CD14-positive monocyte (primary cell): ENCODE data around the gene EPHA8. TPM values are rescaled to one million over a fixed set of nuclear protein-coding genes. Genes with fewer than 3 reads are reported as not detected.

ENCODE experiments used
- DNase-seq, 3 donors: peaks; one replicate each; pipeline ENCODE4 v3.0.0-alpha.2; 2011 to 2022
- H2AFZ ChIP-seq: 2 replicates; pipeline ENCODE4 v1.6.0; 2012; ENCODE audit warnings: mild to moderate bottlenecking, low read depth, low read length, inconsistent platforms; ENCODE audit not compliant: insufficient read depth, poor library complexity, severe bottlenecking
- H3K27ac ChIP-seq, 2 donors: 1 replicate in 1 of 2; 2 replicates in 1 of 2; pipeline ENCODE4 v1.5.1; 2012 to 2013; ENCODE audit warnings: low read length in 2 of 2, control low read depth in 1 of 2, inconsistent platforms in 1 of 2, low read depth in 1 of 2, mild to moderate bottlenecking in 1 of 2
- H3K27me3 ChIP-seq, 2 donors: one replicate each; pipeline versions ENCODE4 v1.6.0 to v1.6.1; 2011 to 2013; ENCODE audit warnings: low read length in 2 of 2; ENCODE audit not compliant: control insufficient read depth in 2 of 2, insufficient read depth in 2 of 2
- H3K36me3 ChIP-seq, 2 donors: replicated peaks in 1 of 2; 1 replicate in 1 of 2; 2 replicates in 1 of 2; pipeline versions ENCODE4 v1.5.1 to v1.6.1; 2012 to 2013; ENCODE audit warnings: low read length in 2 of 2, control low read depth in 1 of 2, inconsistent platforms in 1 of 2, mild to moderate bottlenecking in 1 of 2; ENCODE audit not compliant: insufficient read depth in 2 of 2, control insufficient read depth in 1 of 2
- H3K4me1 ChIP-seq, 2 donors: 1 replicate in 1 of 2; 2 replicates in 1 of 2; pipeline versions ENCODE4 v1.5.1 to v1.6.1; 2012 to 2013; ENCODE audit warnings: low read length in 2 of 2, control low read depth in 1 of 2, inconsistent platforms in 1 of 2, mild to moderate bottlenecking in 1 of 2, moderate library complexity in 1 of 2; ENCODE audit not compliant: insufficient read depth in 2 of 2, control insufficient read depth in 1 of 2
- H3K4me2 ChIP-seq: replicated peaks from 2 replicates; pipeline ENCODE3; 2012; ENCODE audit warnings: low read length, moderate library complexity, mild to moderate bottlenecking; ENCODE audit not compliant: poor library complexity, severe bottlenecking; ENCODE audit errors: extremely low read depth
- H3K4me3 ChIP-seq, 3 experiments: fragments of 200-600 bp in 1 of 3; sonication (generic) in 1 of 3; replicated peaks in 1 of 3; 1 replicate in 2 of 3; 2 replicates in 1 of 3; pipeline ENCODE4 v1.5.1; 2011 to 2013; ENCODE audit warnings: low read length in 3 of 3, mild to moderate bottlenecking in 3 of 3, control low read depth in 2 of 3, low read depth in 2 of 3, inconsistent platforms in 1 of 3, moderate library complexity in 1 of 3
- H3K79me2 ChIP-seq: 2 replicates; pipeline ENCODE4 v1.6.0; 2012; ENCODE audit warnings: mild to moderate bottlenecking, control low read depth, inconsistent platforms, low read length, moderate library complexity; ENCODE audit not compliant: insufficient read depth
- H3K9ac ChIP-seq: 2 replicates; pipeline ENCODE4 v1.6.0; 2017; ENCODE audit warnings: low read length, mild to moderate bottlenecking; ENCODE audit not compliant: insufficient read depth, poor library complexity, severe bottlenecking
- H3K9me3 ChIP-seq, 2 donors: replicated peaks in 1 of 2; 1 replicate in 1 of 2; 2 replicates in 1 of 2; pipeline versions ENCODE4 v1.5.1 to v1.6.1; 2012 to 2013; ENCODE audit warnings: low read length in 2 of 2, control low read depth in 1 of 2; ENCODE audit not compliant: control insufficient read depth in 1 of 2, insufficient read depth in 1 of 2
- H4K20me1 ChIP-seq: 2 replicates; pipeline ENCODE4 v1.6.0; 2012; ENCODE audit warnings: mild to moderate bottlenecking, low read length, control low read depth, moderate library complexity; ENCODE audit not compliant: insufficient read depth
- H3K27ac Mint-ChIP-seq, 7 donors: one replicate each; pipeline ENCODE4 v1.8.0; 2020; ENCODE audit warnings: mild to moderate bottlenecking in 7 of 7, mixed read lengths in 7 of 7, moderate library complexity in 6 of 7, inconsistent platforms in 2 of 7
- H3K27me3 Mint-ChIP-seq, 3 donors: one replicate each; pipeline ENCODE4 v1.8.0; 2021 to 2022; ENCODE audit warnings: low read depth in 3 of 3, mild to moderate bottlenecking in 3 of 3, mixed read lengths in 3 of 3, moderate library complexity in 3 of 3, inconsistent platforms in 1 of 3
- H3K36me3 Mint-ChIP-seq, 2 donors: one replicate each; pipeline ENCODE4 v1.8.0; 2020; ENCODE audit warnings: mixed read lengths in 2 of 2, inconsistent platforms in 1 of 2, mild to moderate bottlenecking in 1 of 2
- H3K4me1 Mint-ChIP-seq: one replicate; pipeline ENCODE4 v1.8.0; 2020; ENCODE audit warnings: mild to moderate bottlenecking, mixed read lengths
- H3K4me3 Mint-ChIP-seq, 2 donors: one replicate each; pipeline ENCODE4 v1.8.0; 2020; ENCODE audit warnings: mild to moderate bottlenecking in 2 of 2, mixed read lengths in 2 of 2, moderate library complexity in 1 of 2
- H3K9me3 Mint-ChIP-seq, 7 donors: one replicate each; pipeline ENCODE4 v1.8.0; 2020 to 2022; ENCODE audit warnings: mixed read lengths in 7 of 7, mild to moderate bottlenecking in 6 of 7, moderate library complexity in 6 of 7, inconsistent platforms in 2 of 7
- WGBS: methylation state at CpG from one replicate; pipeline ENCODE4 v1.1.5; 2013; ENCODE audit warnings: missing lambda C conversion rate; ENCODE audit not compliant: insufficient coverage; 5-methylcytosine and 5-hydroxymethylcytosine counted together
- intact Hi-C, 2 donors: fragments of 100-400 bp; cut with micrococcal nuclease; formaldehyde crosslinking; loops; one replicate each; pipeline versions ENCODE4 v1.15.0 to v1.15.1; 2023
- polyA plus RNA-seq, 3 donors: library from polyadenylated mRNA; depleted of rRNA in 1 of 3; unstranded in 2 of 3; stranded (reverse) in 1 of 3; fragments of 300-500 nt in 2 of 3; fragments of >200 nt in 1 of 3; fragmentation: Illumina TruSeq in 2 of 3; gene quantifications; 1 replicate in 2 of 3; 2 replicates in 1 of 3; pipeline ENCODE4 v1.2.3, GENCODE V29; 2012 to 2021
- TF ChIP-seq, protein P1 (sequence below): fragments of 200-600 bp; IDR thresholded peaks from one replicate; pipeline ENCODE4 v1.8.0; 2022; ENCODE audit warnings: antibody characterized with exemption, mild to moderate bottlenecking

Gene EPHA8
- polyA plus RNA-seq, 3 donors, result 0.04 TPM; not detected in 2

DNA sequence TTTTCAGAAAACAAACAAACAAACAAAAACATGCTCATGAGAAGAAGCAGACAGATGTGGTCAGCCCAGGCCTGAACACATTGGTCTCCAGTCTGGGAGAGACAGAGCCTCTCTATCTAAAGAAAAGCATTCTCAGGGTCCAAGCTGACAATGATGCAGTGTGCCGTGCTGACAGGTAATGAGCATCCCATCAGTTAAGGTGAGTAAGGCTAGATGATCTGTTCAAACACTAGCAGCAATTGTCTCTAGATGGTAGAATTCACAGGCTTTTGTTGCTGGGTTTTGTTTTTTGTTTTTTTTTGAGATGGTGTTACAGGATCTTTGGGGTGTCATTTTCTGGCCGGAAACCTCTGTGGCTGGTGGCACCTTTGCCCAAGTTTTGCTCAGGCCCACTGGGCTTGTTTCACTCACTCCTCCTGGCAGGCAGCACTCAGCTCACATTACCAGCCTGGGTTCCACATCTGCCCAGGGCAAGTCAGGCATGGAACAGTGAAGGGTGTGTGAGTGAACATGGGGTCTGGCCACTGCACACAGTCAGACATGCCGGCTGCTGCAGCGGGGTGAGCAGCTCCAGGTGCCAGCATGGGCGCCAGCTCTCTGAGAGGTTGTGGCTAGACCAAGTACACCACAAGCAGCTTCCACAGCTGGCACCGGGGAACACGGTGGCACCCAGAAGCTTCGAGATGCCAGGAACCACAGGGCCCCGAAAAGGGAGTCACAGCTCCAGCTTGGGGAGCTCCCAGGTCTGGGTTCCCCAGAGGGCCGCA lies 70.6 kb downstream of the EPHA8 start:
- Histone ChIP-seq H3K4me2 (no peak overlapping the region), H2AFZ (no peak overlapping the region), H3K27me3 (peaks cover 0 to 8% of the 10 kb centered on the region in 2 donors), H3K9me3 (peaks cover 0 to 6% of the 10 kb centered on the region in 2 donors), H3K79me2 (no peaks in the 10 kb centered on the region), H3K9ac (no peak overlapping the region), H4K20me1 (no peaks in the 10 kb centered on the region), H3K4me3 (no peak overlapping the region), H3K4me1 (peaks cover 16 to 22% of the 10 kb centered on the region in 2 donors), H3K27ac (no peak overlapping the region), H3K36me3 (no peaks in the 10 kb centered on the region)
- intact Hi-C loops, result no loop called here
- no peak overlapping the region for H3K27ac Mint-ChIP-seq
- TF ChIP-seq, protein P1, sequence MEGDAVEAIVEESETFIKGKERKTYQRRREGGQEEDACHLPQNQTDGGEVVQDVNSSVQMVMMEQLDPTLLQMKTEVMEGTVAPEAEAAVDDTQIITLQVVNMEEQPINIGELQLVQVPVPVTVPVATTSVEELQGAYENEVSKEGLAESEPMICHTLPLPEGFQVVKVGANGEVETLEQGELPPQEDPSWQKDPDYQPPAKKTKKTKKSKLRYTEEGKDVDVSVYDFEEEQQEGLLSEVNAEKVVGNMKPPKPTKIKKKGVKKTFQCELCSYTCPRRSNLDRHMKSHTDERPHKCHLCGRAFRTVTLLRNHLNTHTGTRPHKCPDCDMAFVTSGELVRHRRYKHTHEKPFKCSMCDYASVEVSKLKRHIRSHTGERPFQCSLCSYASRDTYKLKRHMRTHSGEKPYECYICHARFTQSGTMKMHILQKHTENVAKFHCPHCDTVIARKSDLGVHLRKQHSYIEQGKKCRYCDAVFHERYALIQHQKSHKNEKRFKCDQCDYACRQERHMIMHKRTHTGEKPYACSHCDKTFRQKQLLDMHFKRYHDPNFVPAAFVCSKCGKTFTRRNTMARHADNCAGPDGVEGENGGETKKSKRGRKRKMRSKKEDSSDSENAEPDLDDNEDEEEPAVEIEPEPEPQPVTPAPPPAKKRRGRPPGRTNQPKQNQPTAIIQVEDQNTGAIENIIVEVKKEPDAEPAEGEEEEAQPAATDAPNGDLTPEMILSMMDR, result no peak
- H3K9me3 Mint-ChIP-seq, result peaks cover 0 to 4% (median 0%) of the 10 kb centered on the region in 7 donors
- no peak overlapping the region for H3K4me3 Mint-ChIP-seq
- WGBS, result 89% methylated on average over 9 of the region's 10 CpGs
- H3K36me3 Mint-ChIP-seq, result no peaks in the 10 kb centered on the region
- peaks cover 22% of the 10 kb centered on the region for H3K4me1 Mint-ChIP-seq
- H3K27me3 Mint-ChIP-seq, result peaks cover 20 to 29% (median 22%) of the 10 kb centered on the region in 3 donors
- DNase-seq, result no peak

DNA sequence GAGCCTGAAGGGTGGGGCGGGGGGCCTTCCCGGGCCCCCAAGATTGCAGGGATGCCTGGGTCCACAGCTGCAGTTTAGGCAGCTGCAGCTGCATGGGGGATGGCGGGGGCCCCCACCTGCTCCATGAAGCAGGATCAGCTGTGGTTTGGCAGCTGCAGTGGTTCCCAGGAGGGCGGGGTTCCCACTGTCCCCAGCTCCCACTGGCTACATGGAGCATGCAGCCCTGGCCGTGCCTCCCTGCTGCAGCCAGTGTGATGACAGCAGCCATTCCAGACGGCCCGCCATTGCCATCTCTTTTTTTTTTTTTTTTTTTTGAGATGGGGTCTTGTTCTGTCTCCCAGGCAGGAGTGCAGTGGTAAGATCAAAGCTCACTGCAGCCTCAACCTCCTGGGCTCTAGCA lies 72.1 kb downstream of the EPHA8 start:
- Histone ChIP-seq H3K4me1 (peaks cover 16 to 22% of the 10 kb centered on the region in 2 donors), H3K27me3 (peaks cover 0 to 5% of the 10 kb centered on the region in 2 donors), H3K36me3 (no peaks in the 10 kb centered on the region), H3K4me3 (no peak overlapping the region), H3K79me2 (no peaks in the 10 kb centered on the region), H3K9ac (no peak overlapping the region), H2AFZ (no peak overlapping the region), H3K27ac (no peak overlapping the region), H3K4me2 (no peak overlapping the region), H3K9me3 (peaks cover 0 to 6% of the 10 kb centered on the region in 2 donors), H4K20me1 (no peaks in the 10 kb centered on the region)
- Mint-ChIP-seq H3K27ac (no peak overlapping the region), H3K4me1 (peaks cover 22% of the 10 kb centered on the region), H3K9me3 (peaks cover 0 to 4% (median 0%) of the 10 kb centered on the region in 7 donors), H3K4me3 (no peak overlapping the region), H3K27me3 (peaks cover 17 to 19% (median 18%) of the 10 kb centered on the region in 3 donors), H3K36me3 (no peaks in the 10 kb centered on the region)
- intact Hi-C loops, result no loop called here
- DNase-seq, result no peak
- TF ChIP-seq, protein P1, result no peak
- 79% methylated on average over 4 of the region's 7 CpGs for WGBS
